ENCODE measurements around the gene GPR107. TPM values are rescaled to one million over a fixed set of nuclear protein-coding genes. Genes with fewer than 3 reads are reported as not detected.
"Not testable (repeated sequence)": the region's sequence is repeated elsewhere in the genome, so short reads cannot be mapped to it uniquely, and the experiment has no call there.

Gene GPR107
- total RNA-seq, 6 donors from 2014 or later: 26.5 to 44.4 (median 35.3) TPM

DNA sequence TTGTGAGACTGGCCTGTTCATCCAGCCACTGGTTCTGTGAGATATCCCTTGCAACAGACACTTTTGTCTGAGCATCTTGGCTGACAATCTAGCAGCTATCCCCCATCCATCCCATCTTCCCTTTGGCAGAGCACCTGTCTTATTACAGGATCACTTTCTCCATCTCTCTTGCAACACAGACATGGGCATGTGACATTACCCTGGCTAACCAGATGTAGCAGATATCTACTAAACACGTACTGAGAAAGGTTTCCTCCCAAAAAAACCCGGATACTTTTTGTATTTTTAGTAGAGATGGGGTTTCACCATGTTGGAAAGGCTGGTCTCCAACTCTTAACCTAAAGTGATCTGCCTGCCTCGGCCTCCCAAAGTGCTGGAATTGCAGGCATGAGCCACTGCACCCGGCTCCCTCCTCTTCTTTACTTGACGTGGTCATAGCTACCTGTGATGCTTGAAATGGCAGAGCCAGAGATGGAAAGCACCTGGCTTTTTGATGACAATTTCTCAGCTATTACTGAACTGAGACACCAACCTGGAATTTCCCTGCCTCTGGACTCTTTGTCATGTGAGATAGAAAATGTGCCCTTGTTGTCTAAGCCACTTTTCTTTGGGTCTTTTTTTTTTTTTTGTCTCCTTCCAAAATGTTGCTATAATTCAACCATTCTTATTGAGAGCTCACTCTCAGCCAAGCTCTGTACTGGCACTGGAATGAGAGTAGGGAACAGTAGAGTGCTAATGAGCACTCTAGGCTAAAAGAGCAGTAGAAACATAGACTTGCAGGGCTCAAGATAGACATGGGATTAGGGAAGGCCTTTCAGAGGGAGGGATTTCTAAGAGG, 43.3 kb upstream of the GPR107 start:
- no peak for ATAC-seq (ENCODE audit: low FRiP score in 2 of 2)
- 65 to 76% methylated on average over 5 of the region's 5 CpGs for WGBS, 2 donors
- no peak for TF ChIP-seq POLR2A (IDR thresholded peaks at IDR 0.05)
- TF ChIP-seq, protein P1, sequence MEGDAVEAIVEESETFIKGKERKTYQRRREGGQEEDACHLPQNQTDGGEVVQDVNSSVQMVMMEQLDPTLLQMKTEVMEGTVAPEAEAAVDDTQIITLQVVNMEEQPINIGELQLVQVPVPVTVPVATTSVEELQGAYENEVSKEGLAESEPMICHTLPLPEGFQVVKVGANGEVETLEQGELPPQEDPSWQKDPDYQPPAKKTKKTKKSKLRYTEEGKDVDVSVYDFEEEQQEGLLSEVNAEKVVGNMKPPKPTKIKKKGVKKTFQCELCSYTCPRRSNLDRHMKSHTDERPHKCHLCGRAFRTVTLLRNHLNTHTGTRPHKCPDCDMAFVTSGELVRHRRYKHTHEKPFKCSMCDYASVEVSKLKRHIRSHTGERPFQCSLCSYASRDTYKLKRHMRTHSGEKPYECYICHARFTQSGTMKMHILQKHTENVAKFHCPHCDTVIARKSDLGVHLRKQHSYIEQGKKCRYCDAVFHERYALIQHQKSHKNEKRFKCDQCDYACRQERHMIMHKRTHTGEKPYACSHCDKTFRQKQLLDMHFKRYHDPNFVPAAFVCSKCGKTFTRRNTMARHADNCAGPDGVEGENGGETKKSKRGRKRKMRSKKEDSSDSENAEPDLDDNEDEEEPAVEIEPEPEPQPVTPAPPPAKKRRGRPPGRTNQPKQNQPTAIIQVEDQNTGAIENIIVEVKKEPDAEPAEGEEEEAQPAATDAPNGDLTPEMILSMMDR (IDR thresholded peaks at IDR 0.05): no peak
- TF ChIP-seq POLR2AphosphoS5 (IDR thresholded peaks at IDR 0.05): no peak
- no peak for TF ChIP-seq EP300 (IDR thresholded peaks at IDR 0.05)
- H3K27me3 ChIP-seq: no peaks in the 10 kb centered on the region
- DNase-seq: no peak
- no peaks in the 10 kb centered on the region for H3K36me3 ChIP-seq
- H3K4me1 ChIP-seq: peaks cover 0 to 12% (median 2%) of the 10 kb centered on the region in 4 donors
- no peaks in the 10 kb centered on the region for H3K9me3 ChIP-seq
- H3K27ac ChIP-seq: no peak overlapping the region
- no peak overlapping the region for H3K4me3 ChIP-seq

DNA sequence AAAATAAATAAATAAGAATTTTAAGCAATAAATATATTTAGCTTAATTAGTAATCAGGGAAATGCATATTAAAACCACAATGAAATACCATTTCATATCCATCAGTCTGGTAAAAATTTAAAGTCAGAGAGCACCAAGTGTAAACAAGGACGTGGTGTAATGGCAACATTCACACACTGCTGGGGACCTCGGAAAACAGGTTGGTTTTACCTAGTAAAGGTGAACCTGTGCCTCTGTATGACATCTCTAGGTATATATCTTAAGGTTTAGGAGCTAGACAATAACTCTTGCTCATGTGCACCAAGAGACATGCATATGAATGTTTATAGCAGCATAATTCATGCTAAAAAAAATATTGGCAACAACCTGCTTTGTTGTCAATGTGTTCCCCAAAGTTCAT, 40.4 kb upstream of the GPR107 start:
- TF ChIP-seq POLR2A (IDR thresholded peaks at IDR 0.05): no peak
- TF ChIP-seq, protein P1 (IDR thresholded peaks at IDR 0.05): no peak
- no peak for TF ChIP-seq POLR2AphosphoS5 (IDR thresholded peaks at IDR 0.05)
- no peak for TF ChIP-seq EP300 (IDR thresholded peaks at IDR 0.05)

DNA sequence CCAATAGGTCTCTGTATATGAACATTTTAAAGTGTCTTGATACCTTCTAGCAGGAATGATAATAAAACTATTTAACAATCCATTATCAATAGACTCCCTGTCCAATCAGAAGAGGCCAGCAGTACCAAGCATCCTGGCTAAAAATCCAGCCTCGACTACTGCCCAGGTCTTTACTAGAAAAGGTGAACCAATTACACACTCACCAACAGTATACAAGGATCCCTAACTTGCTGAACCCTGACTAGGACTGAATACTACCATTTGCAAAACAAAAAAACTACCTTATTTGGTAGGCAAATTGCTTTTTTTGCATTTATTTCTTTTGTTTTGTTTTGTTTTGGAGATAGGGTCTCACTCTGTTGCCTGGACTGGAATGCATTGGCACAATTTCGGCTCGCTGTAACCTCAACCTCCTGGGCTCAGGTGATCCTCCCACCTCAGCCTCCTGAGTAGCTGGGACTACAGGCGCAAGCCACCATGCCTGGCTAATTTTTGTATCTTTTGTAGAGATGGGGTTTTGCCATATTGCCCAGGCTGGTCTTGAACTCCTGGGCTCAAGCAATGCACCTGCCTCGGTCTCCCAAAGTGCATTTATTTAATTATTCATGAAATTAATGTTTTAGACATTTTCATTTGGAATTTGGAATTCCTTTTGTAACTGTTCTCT, 38.2 kb upstream of the GPR107 start:
- ATAC-seq (ENCODE audit: low FRiP score in 2 of 2): no peak
- 96 to 97% methylated on average over 5 of the region's 5 CpGs for WGBS, 2 donors
- no peak overlapping the region for H3K27ac ChIP-seq

More for the DNA sequence above, 40.4 kb upstream of the GPR107 start:
- DNase-seq (no peak), ATAC-seq (ENCODE audit: low FRiP score in 2 of 2) (no peak)
- Histone ChIP-seq H3K4me1 (peaks cover 0 to 12% (median under 1%) of the 10 kb centered on the region in 4 donors), H3K27ac (no peak overlapping the region), H3K9me3 (no peaks in the 10 kb centered on the region), H3K36me3 (no peaks in the 10 kb centered on the region), H3K27me3 (no peaks in the 10 kb centered on the region), H3K4me3 (no peak overlapping the region)
- WGBS, 2 donors: 76 to 86% methylated on average over 2 of the region's 2 CpGs

DNA sequence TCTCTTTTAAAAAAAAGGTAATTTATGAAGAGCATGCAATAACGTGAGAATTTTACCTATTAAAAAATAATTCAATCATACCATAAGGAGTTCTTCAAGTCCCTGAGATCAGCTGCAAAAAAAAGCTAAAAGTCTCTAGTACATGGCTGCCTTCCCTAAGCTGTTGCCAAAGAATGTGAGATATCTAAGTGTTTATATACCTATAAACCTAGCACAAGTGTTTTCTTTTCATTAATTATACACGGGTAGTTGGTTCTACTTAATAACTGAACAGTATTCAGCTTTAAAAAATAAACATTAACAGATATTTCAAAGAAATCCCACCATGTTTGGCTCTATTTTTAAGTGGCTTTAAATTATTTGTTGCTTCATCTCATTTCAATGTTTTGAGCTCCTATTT, 36.6 kb upstream of the GPR107 start:
- no peak for DNase-seq
- no peaks in the 10 kb centered on the region for H3K36me3 ChIP-seq
- no peak overlapping the region for H3K27ac ChIP-seq
- H3K9me3 ChIP-seq: no peaks in the 10 kb centered on the region
- no peak overlapping the region for H3K4me3 ChIP-seq
- TF ChIP-seq EP300 (IDR thresholded peaks at IDR 0.05) (no peak), POLR2A (IDR thresholded peaks at IDR 0.05) (no peak), POLR2AphosphoS5 (IDR thresholded peaks at IDR 0.05) (no peak)
- TF ChIP-seq, protein P1 (IDR thresholded peaks at IDR 0.05): no peak
- no peak for ATAC-seq (ENCODE audit: low FRiP score in 2 of 2)
- peaks cover 0 to 17% (median 5%) of the 10 kb centered on the region in 4 donors for H3K4me1 ChIP-seq
- 44% methylated on average over 2 of the region's 2 CpGs for WGBS, 2 donors
- no peaks in the 10 kb centered on the region for H3K27me3 ChIP-seq

More for the DNA sequence above, 38.2 kb upstream of the GPR107 start:
- no peak for DNase-seq
- Histone ChIP-seq H3K27me3 (no peaks in the 10 kb centered on the region), H3K9me3 (no peaks in the 10 kb centered on the region), H3K36me3 (no peaks in the 10 kb centered on the region), H3K4me1 (peaks cover 0 to 6% (median 4%) of the 10 kb centered on the region in 4 donors), H3K4me3 (no peak overlapping the region)
- TF ChIP-seq, protein P1 (IDR thresholded peaks at IDR 0.05): no peak
- TF ChIP-seq POLR2AphosphoS5 (IDR thresholded peaks at IDR 0.05): no peak
- no peak for TF ChIP-seq EP300 (IDR thresholded peaks at IDR 0.05)

DNA sequence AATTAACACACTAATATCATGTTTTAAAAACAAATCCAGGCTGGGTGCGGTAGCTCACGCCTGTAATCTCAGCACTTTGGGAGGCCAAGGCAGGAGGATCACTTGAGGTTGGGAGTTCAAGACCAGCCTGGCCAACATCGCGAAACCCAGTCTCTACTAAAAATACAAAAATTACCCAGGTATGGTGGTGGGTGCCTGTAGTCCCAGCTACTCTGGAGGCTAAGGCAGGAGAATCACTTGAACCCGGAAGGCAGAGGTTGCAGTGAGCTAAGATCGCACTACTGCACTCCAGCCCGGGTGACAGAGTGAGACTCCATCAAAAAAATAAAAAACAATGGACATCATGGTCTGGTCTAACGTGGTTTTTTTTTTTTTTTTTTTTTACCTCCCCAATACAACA, 36.2 kb upstream of the GPR107 start:
- 90% methylated on average over 8 of the region's 8 CpGs for WGBS, 2 donors
- not testable (repeated sequence) for H3K9me3 ChIP-seq; H3K27ac ChIP-seq; H3K36me3 ChIP-seq; DNase-seq; H3K4me3 ChIP-seq; ATAC-seq (ENCODE audit: low FRiP score in 2 of 2); H3K27me3 ChIP-seq
- H3K4me1 ChIP-seq: peaks cover 0 to 17% (median 5%) of the 10 kb centered on the region in 4 donors
